ENCODE results near the gene TRIM31.

The TRIM31 gene

DNA sequence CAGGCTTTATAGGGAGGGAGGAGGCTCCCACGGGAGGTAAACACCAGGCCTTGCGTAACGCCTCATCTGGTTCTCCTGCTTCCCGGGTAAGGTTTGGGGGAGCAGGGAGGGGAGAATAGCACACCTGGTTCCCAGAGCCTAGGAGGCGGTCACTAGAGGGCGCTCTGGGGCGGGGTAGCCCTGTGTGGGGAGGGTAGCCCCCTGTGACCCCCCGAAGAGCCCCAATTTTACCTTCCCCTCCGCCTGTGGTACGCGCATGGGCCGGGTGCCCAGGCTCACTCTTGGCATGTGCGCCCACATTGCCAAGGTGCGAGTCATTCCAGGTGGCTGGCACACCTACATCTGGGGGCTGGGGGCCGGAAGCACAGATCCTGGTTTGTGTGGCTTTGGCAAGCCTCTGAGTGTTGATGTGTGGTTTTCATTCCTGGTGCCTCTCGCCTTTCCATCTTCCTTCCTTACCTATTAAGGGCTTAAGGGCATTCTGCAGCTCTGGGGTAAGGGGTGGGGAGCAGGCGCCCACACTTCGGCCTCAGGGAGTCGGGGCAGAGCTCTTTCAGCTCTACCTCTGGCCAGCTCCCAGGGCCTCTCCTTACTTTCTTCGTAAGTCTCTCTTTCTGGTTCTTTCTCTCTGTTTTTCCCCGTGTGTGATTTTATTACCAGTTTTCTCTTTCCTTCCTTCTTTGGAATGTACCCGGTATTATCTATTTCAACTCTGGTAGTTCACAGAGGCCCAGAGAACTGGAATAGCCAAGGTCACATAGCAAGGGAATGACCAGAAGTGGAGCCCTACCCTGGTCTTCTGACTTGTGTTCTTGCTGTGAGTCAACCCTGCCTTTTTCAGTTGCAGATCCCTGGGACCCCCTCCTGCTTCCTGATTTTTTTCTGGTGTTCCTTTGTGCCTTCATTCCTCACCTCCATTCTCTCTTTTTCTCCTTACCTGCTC is 36.8 kb downstream of the TRIM31 start:
- Mint-ChIP-seq H3K27me3 (peaks cover 32% of the 10 kb centered on the region), H3K27ac (no peak overlapping the region), H3K9me3 (no peaks in the 10 kb centered on the region), H3K4me1 (peaks cover 48% of the 10 kb centered on the region), H3K36me3 (peaks cover 6% of the 10 kb centered on the region), H3K4me3 (peak overlapping the region; percentile 65)

DNA sequence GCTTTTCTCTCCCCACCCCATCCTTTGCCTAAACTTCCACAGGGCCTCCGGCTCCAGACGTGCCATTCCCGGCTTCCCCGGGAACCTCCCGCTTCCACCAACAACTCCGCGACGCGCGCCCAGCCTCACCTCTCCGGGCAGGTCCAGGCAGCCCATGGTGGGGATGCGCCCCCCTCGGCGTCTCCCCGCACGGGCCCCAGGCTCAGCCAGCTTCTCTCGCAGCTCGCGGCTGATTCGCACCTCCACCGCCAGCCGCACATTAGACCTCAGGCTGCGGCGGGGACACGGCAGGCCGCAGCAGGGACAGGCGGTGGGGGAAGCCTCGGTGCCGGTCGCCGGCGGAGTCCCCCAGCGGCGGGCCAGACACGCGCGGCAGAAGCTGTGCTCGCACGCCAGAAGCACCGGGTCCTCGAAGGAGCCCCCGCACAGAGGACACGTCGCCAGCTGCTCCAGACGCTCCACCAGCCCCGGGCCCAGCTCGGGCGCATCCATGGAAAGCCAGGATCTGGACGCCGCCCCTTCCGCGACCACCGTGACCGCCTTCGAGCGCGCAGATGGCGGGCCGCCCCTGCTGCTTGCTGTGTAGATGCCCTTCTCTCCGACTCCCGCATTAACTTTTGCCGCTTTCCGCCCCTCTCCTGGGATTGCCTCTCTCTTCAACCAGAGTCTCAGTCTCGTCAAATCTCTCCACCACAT is 37.6 kb downstream of the TRIM31 start, which contains the start of gene RNF39:
Gene RNF39 (minus strand): TSS at position 676 of the 696 bp plus-strand sequence. CDS start 184 bp downstream, at position 492.
- H3K27ac Mint-ChIP-seq: peak within 1 kb of the TSS; percentile 11
- peaks cover 11% of the 10 kb centered on the region for H3K36me3 Mint-ChIP-seq
- peak within 1 kb of the TSS; percentile 65 for H3K4me3 Mint-ChIP-seq
- peaks cover 39% of the 10 kb centered on the region for H3K27me3 Mint-ChIP-seq
- H3K4me1 Mint-ChIP-seq: peaks cover 56% of the 10 kb centered on the region
- no peaks in the 10 kb centered on the region for H3K9me3 Mint-ChIP-seq

DNA sequence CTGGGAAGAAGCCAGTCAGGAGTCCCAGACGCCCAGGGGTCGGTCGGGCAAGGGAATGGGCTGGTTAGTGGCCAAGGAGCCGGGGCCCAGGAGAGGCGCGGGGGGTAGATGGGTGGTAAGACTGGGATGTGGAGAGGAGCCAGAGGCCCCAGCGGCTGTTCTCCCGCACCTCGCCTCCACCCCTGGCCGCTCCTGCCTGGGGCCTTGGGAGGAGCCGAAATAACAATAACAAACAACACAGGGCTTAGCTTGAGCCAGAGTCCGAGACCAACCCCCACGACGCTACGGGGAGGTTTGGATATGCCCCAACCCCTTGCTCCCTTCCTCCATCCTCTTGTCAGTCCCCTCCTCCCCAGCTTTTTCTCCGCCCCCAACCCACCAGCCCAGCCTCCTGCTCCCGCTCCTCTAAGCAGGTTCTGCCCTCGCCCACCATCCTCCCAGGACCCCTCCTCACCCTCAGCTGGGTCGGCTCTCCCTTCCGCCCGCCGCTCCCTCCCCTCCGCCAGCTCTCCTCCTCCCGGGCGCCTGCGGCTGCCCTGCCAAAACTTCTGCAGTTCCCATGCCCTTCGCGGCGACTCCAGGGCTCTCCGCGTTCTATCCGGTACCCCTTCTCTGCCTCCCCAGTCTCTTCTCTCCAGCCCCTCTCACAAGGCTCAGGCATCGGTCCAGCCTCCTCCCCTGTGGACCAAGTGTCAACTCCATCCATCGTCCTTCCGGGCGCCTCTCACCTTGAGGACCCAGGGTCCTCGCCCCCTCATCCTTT is 38.4 kb downstream of the TRIM31 start:
- Mint-ChIP-seq H3K4me3 (peak overlapping the region; percentile 63), H3K27me3 (peaks cover 42% of the 10 kb centered on the region), H3K9me3 (no peaks in the 10 kb centered on the region), H3K36me3 (peaks cover 19% of the 10 kb centered on the region), H3K4me1 (peaks cover 64% of the 10 kb centered on the region), H3K27ac (peak overlapping the region; percentile 11)

DNA sequence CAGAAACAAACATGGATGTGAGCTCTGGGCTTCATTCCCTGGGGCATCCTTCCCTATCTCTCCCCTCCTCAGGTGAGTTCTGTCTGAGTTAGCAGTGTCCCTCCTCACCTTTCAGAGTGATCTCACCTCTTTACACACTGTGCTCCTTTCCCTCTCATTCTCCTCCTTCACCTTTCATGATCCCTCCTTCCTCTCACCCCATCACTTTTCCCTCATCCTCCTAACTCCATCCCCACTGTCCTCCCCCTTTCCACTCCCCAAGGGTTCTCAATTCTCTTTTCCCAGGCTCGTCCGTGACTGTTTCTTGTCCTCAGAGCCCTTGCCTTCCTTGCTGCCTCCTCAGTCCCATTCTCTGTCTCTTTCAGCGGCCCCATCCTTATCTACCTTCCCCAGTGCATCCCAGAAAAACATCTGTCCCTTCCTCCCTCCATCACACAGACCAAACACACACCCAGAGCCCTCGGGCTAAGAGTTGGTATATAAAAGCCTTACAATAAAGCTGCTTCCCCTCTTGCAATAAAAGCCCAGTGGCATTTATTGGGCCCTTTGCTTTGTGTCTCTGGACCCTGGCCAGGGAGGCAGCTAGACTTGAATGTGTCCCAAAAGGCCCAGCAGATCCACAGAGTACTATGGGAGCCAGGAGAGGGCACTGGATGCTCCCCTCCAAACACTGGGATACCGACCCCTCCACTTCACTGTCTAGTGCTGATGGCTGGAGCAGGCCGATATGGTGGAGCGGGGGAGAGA is 39.2 kb downstream of the TRIM31 start:
- H3K27me3 Mint-ChIP-seq: peaks cover 42% of the 10 kb centered on the region
- H3K4me3 Mint-ChIP-seq: peak overlapping the region; percentile 63
- peaks cover 24% of the 10 kb centered on the region for H3K36me3 Mint-ChIP-seq
- peaks cover 70% of the 10 kb centered on the region for H3K4me1 Mint-ChIP-seq
- no peak overlapping the region for H3K27ac Mint-ChIP-seq
- no peaks in the 10 kb centered on the region for H3K9me3 Mint-ChIP-seq

DNA sequence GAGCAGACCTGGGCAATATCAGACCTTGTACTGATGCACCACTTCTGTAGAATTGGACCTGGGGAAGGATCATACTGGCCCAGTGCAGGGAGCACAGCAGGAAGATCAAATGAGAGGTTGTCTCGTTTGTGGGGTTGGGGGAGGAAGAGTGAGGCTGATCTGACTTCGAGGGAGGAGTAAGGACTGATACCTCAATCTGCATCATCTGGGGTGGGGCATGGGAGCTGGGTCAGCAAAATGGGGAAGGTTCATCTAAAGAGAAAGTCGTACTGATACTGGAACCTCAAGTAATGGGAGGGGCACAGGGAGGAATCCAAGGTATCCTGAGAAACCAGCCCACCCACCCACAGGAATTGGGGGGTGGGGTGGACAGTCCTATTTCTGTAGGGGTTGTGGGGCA is 41.0 kb downstream of the TRIM31 start:
- Mint-ChIP-seq H3K4me3 (no peak overlapping the region), H3K36me3 (peaks cover 34% of the 10 kb centered on the region), H3K9me3 (no peaks in the 10 kb centered on the region), H3K27me3 (peaks cover 42% of the 10 kb centered on the region), H3K27ac (no peak overlapping the region), H3K4me1 (peaks cover 74% of the 10 kb centered on the region)

DNA sequence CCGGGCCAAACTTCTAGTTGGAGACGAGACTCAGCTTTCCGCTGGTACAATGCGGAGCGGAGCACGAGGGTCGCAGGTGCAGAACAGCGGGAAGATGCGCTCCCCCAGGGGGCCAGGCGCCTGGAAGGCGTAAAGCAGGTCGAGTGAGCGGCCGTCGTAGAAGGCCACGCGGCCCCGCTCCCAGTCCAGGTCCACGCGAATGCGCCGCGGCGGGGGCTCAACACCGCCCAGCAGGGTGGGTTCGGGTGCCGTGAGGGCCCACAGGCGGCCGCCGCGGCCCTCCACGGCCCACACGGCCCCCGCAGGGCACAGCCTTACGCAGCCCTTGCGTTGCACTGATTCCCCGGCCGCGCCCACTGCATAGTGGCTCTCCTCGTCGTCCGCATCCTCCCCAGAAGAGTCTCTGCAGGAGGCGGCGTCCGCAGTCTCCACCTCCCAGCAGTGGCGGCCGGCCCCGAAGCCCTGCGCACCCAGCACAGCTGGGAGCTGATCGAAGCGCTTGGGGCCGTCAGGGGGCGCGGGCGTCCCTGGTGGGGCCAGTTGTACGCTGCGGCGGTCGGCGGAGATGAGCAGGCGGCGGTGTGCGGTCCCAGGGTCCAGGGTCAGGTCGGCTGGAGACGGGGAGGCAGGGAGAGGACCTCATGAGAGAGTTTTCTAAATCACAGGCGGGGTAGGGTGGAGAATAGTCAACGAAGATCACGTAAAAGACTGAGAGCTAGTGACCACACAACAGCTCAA is 41.6 kb downstream of the TRIM31 start:
- Mint-ChIP-seq H3K9me3 (no peaks in the 10 kb centered on the region), H3K4me1 (peaks cover 70% of the 10 kb centered on the region), H3K36me3 (peaks cover 34% of the 10 kb centered on the region), H3K27me3 (peaks cover 42% of the 10 kb centered on the region), H3K4me3 (peak overlapping the region; percentile 61), H3K27ac (no peak overlapping the region)

DNA sequence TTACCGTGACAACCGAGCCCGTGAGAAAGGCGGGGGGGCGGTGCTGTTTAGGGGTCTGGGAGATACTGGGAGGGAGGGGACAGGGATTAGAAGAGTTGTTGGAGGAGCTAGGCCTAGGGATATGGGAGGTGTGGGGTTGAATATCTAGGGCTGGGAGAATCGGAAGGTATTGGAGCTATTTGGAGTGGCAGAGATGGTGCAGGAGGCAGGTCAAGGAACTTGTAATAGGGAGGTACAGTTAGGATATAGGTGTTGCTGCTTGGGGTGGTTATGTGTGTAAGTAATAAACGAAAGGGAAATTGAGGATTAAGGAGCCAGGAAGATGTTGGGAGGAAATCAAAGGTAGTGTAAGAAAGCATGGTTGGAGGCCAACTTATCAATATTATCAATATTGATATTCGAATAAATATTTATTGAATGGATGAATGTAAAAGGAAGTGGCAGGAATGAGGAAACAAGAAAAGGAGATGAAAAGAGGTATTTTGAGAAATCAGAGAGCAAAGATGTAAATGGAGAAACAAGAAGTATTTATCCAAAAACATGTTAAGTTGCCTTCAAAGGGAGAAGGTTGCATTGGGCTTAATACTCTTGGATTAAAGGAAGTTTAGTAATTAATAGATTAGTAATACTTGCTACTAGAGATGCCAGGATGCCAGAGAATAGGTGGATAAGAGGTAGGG is 45.3 kb downstream of the TRIM31 start:
- peaks cover 41% of the 10 kb centered on the region for H3K36me3 Mint-ChIP-seq
- peaks cover 21% of the 10 kb centered on the region for H3K27me3 Mint-ChIP-seq
- peak overlapping the region; percentile 94 for H3K4me3 Mint-ChIP-seq
- no peaks in the 10 kb centered on the region for H3K9me3 Mint-ChIP-seq
- H3K27ac Mint-ChIP-seq: peak overlapping the region; percentile 98
- peaks cover 70% of the 10 kb centered on the region for H3K4me1 Mint-ChIP-seq

DNA sequence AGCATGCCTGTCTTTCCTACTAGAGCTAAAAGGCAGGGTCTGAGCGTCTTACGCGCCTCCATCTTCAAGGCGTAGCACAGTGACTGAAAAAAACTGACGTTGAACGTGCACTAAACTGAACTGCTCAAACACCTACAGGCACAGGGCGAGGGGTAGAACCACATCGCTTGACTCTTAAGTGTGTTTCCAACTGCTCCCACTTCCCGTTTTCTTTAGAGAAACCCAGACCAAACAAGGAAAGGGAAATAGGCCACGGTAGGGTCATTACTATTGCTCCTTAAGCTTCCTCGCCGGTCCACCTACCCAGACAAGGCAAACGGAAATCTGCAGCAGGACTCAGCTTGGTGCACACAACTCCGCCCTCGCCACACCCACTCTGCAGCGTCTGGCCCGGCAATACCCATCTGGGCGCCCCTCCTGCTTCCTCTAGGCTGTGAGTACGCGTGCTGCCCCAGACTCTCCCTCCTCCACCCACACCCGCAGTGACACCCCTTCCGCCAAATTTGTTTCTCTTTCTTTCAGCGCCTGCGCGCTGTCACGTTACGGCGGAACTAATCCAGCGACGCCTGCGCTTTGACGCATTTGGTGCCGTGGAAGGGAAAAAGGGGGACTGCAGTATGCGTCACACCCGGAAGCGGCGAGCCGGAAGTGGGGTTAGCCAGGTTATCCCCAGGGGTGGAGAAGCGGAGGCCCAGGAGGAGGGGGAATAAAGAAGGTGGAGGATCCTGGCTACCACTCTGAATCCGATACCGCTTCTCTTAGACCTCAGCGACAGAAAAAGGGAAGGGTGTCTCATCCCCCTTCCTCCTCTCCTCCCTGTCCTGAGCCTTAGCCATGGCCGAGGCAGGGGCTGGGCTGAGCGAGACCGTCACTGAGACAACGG is 46.1 kb downstream of the TRIM31 start, which contains the start of gene PPP1R11:
Gene PPP1R11 (plus strand): TSS at position 622 of the 883 bp plus-strand sequence. CDS start 213 bp downstream, at position 835.
- Mint-ChIP-seq H3K4me3 (peak within 1 kb of the TSS; percentile 94), H3K27ac (peak within 1 kb of the TSS; percentile 98), H3K9me3 (no peaks in the 10 kb centered on the region), H3K4me1 (peaks cover 66% of the 10 kb centered on the region), H3K36me3 (peaks cover 39% of the 10 kb centered on the region), H3K27me3 (peaks cover 14% of the 10 kb centered on the region)

DNA sequence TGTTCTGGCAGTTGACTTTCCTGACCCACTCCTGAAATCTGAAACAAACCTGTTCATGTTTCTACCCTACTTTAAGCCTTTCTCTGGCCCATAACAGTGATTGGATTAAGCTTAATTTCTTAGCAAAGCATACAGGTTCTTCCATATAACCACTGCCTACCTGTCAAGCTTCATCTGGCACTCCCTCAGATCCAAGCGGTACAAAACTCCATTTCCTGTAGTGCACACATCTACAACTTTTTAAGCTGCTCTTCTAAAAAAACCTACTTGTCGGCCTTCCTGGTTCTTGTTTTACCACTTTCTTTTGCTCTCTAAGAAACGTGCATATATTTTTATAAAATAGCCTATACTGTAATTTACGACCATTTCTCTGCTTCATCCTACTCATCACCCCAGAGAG is 46.8 kb downstream of the TRIM31 start:
- peak overlapping the region; percentile 94 for H3K4me3 Mint-ChIP-seq
- peaks cover 64% of the 10 kb centered on the region for H3K4me1 Mint-ChIP-seq
- H3K9me3 Mint-ChIP-seq: no peaks in the 10 kb centered on the region
- peaks cover 40% of the 10 kb centered on the region for H3K36me3 Mint-ChIP-seq
- H3K27me3 Mint-ChIP-seq: peaks cover 10% of the 10 kb centered on the region
- peak overlapping the region; percentile 98 for H3K27ac Mint-ChIP-seq

DNA sequence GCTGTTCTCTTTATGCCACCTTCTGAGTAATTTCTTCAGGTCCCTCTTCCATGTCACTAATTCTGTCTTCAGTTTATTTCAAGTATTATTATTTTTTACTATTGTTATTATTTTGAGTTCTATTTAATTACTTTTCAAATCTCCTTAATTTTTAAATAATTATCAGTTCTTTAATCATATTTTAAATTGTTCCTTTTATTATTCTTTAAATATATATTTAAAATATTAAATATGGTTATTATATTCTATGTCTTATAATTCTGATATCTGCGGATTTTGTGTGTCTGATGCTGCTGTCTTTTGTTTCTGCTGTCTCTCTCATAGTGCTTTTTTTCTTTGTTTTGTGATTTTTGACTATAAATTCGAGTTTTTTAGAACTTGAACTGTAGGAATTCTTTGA is 49.6 kb downstream of the TRIM31 start:
- H3K4me3 Mint-ChIP-seq: peak overlapping the region; percentile 83
- H3K27me3 Mint-ChIP-seq: no peaks in the 10 kb centered on the region
- peaks cover 55% of the 10 kb centered on the region for H3K4me1 Mint-ChIP-seq
- peak overlapping the region; percentile 55 for H3K27ac Mint-ChIP-seq
- no peaks in the 10 kb centered on the region for H3K9me3 Mint-ChIP-seq
- H3K36me3 Mint-ChIP-seq: peaks cover 22% of the 10 kb centered on the region

DNA sequence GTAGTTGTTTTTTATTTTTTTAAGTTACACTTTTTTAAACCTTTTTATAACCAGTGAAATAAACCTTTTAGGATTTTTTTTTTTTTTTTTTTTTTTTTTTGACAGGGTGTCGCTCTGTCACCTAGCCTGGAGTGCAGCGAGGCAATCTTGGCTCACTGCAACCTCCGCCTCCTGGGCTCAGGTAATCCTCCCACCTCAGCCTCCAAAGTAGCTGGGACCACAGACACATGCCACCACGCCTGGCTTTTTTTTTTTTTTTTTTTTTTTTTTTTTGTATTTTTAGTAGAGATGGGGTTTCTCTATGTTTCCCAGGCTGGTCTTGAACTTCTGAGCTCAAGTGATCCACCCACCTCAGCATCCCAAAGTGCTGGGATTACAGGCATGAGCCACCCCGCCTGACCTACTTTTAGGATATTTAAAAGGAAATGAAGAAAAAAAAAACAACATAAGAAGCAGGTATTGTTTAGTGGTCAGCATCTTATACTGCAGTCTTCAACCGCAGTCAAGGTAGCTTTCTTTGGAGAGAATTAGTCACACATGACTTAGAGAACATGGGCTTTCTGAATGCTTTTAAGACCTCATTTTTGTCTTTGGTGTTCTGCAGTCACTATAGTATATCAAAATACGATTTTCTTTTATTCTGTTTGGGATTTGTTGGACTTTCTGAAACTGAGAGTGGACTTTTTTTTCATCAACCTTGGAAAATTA is 50.3 kb downstream of the TRIM31 start:
- peak overlapping the region; percentile 98 for H3K4me3 Mint-ChIP-seq
- H3K27me3 Mint-ChIP-seq: no peaks in the 10 kb centered on the region
- H3K4me1 Mint-ChIP-seq: peaks cover 48% of the 10 kb centered on the region
- H3K36me3 Mint-ChIP-seq: peaks cover 17% of the 10 kb centered on the region
- peak overlapping the region; percentile 74 for H3K27ac Mint-ChIP-seq
- no peaks in the 10 kb centered on the region for H3K9me3 Mint-ChIP-seq

DNA sequence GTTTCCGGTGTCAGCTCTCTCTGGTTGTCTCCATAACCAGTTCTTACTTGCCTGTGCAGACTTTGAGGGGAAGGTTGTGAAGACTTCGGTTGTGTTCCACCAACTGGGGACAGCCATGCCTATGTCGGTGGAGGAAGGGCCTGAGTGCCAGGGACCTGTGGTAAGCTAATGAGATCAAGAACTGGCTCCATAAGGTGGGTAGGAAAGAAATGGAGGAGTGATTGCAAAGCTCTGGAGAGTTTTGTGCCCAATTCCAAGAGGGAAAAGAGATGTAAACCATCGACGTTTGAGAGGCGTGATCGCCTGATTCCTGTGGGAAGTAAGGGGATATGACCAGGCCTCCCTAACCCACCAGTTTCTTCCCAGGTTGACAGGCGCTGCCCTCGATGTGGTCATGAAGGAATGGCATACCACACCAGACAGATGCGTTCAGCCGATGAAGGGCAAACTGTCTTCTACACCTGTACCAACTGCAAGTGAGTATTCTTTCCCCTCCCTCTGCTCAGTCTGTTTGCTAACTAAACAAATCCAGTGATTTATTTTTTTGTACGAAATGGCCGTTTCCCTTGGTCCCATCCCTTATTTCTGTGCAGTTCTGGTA is 50.9 kb downstream of the TRIM31 start:
- Mint-ChIP-seq H3K4me1 (peaks cover 49% of the 10 kb centered on the region), H3K9me3 (no peaks in the 10 kb centered on the region), H3K27ac (peak overlapping the region; percentile 97), H3K4me3 (peak overlapping the region; percentile 98), H3K36me3 (peaks cover 20% of the 10 kb centered on the region), H3K27me3 (no peaks in the 10 kb centered on the region)

Data from activated naive CD4-positive, alpha-beta T cell treated with anti-CD3 and anti-CD28 coated beads, Interleukin-2, amount 50 U/mL, for 24 hours (primary cell).